Activated CD4-positive, alpha-beta T cell treated with anti-CD3 and anti-CD28 coated beads, Interleukin-2, amount 10 ng/mL, durations not matched to agents 7 days and 5 days (primary cell): ENCODE measurements around the gene DUSP6. TPM values are rescaled to one million over a fixed set of nuclear protein-coding genes. Genes with fewer than 3 reads are reported as not detected.

Source experiments
- CTCF ChIA-PET: fragments of 350-600 bp; sonication (Branson Sonifier 250); formaldehyde crosslinking; loops from one replicate; lab custom pipeline; 2021; ENCODE audit warnings: antibody characterized with exemption; lab: Charles Lee
- POLR2A ChIA-PET: fragments of 350-600 bp; sonication (Branson Sonifier 250); formaldehyde crosslinking; loops from one replicate; lab custom pipeline; 2021; ENCODE audit warnings: antibody characterized with exemption; lab: Charles Lee
- DNase-seq: peaks from one replicate; pipeline ENCODE4 v3.0.0-alpha.2; 2020
- H3K27ac Mint-ChIP-seq: one replicate; pipeline ENCODE4 v1.8.0; 2021; ENCODE audit warnings: mild to moderate bottlenecking, moderate library complexity, mixed read lengths
- H3K27me3 Mint-ChIP-seq: one replicate; pipeline ENCODE4 v1.8.0; 2021; ENCODE audit warnings: mixed read lengths
- H3K36me3 Mint-ChIP-seq: one replicate; pipeline ENCODE4 v1.8.0; 2021; ENCODE audit warnings: low read depth, mixed read lengths
- H3K4me1 Mint-ChIP-seq: one replicate; pipeline ENCODE4 v1.8.0; 2021; ENCODE audit warnings: mixed read lengths
- H3K4me3 Mint-ChIP-seq: one replicate; pipeline ENCODE4 v1.8.0; 2021; ENCODE audit warnings: mild to moderate bottlenecking, moderate library complexity, mixed read lengths
- H3K9me3 Mint-ChIP-seq: one replicate; pipeline ENCODE4 v1.8.0; 2021; ENCODE audit warnings: mixed read lengths
- total RNA-seq, 2 experiments: library from RNA; stranded (reverse); gene quantifications; one replicate each; pipeline ENCODE4 v1.2.3, GENCODE V29; 2021

The DUSP6 gene
- total RNA-seq, 2 experiments from 2014 or later = 48.2 to 48.5 TPM

DNA sequence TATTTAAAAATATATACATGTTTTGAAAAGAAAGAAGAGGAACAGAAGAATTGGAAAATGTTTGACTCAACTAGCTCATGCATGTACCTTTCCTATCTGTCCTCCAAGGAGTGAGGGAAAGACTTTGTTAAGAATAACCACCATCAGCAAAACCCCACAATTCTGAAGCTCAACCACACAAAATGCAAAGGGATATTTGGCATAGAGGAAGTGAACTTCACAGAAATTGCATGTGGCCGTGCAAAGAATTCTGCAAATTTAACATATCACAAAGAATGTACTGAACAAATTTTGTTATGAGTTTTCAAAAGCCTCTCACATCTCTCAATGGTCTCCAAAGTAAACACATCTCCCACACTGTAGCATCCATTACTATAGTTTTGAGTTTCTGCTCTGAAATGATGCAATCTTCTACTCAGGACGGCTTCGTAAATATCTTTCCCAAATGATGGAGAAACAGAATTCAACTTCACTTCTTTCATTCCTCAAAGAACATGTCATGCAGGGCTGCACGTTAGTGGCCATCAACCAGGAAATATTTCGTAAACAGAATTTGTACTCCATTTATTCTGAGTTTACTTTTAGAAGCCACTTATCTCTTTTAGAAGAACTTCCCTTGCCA lies 17.6 kb downstream of the DUSP6 start:
- ChIA-PET POLR2A (no interaction called here), CTCF (no interaction called here)
- DNase-seq = no peak
- Mint-ChIP-seq H3K9me3 (peaks cover 13% of the 10 kb centered on the region), H3K4me3 (no peak overlapping the region), H3K27ac (no peak overlapping the region), H3K27me3 (no peaks in the 10 kb centered on the region), H3K36me3 (peaks cover 11% of the 10 kb centered on the region), H3K4me1 (peaks cover 33% of the 10 kb centered on the region)

- POLR2A ChIA-PET = interaction anchor here (0.6 kb wide), 1 partner anchor 295 kb away, joined by 15 read pairs; no protein-coding TSS in a partner anchor
- peak overlapping the region; percentile 42 for H3K27ac Mint-ChIP-seq
- H3K36me3 Mint-ChIP-seq = peaks cover 11% of the 10 kb centered on the region
- peak overlapping the region; percentile 40 for H3K4me3 Mint-ChIP-seq
- H3K4me1 Mint-ChIP-seq = peaks cover 33% of the 10 kb centered on the region
- CTCF ChIA-PET = interaction anchor here (0.6 to 1.7 kb wide), 5 partner anchors 11 to 101 kb away, joined by 3 to 5 read pairs (median 3); no protein-coding TSS in a partner anchor
- peak; percentile 55 for DNase-seq
- peaks cover 16% of the 10 kb centered on the region for H3K9me3 Mint-ChIP-seq
- no peaks in the 10 kb centered on the region for H3K27me3 Mint-ChIP-seq
Measured at GRCh38 chr12:89333564-89334252, 18.6 kb downstream of the DUSP6 start.

GRCh38 chr12:89328151-89329030 lies 23.9 kb downstream of the DUSP6 start:
- POLR2A ChIA-PET = no interaction called here
- CTCF ChIA-PET = interaction anchor here (0.7 to 2.5 kb wide), 6 partner anchors 14 to 140 kb away, joined by 3 to 7 read pairs (median 4); no protein-coding TSS in a partner anchor
- Mint-ChIP-seq H3K4me3 (no peak overlapping the region), H3K27ac (no peak overlapping the region), H3K27me3 (no peaks in the 10 kb centered on the region), H3K9me3 (peaks cover 14% of the 10 kb centered on the region), H3K36me3 (peaks cover 10% of the 10 kb centered on the region), H3K4me1 (peaks cover 19% of the 10 kb centered on the region)
- no peak for DNase-seq

GRCh38 chr12:89327486-89328094 lies 24.7 kb downstream of the DUSP6 start:
- no peak for DNase-seq
- Mint-ChIP-seq H3K27ac (no peak overlapping the region), H3K36me3 (peaks cover 10% of the 10 kb centered on the region), H3K4me1 (peaks cover 11% of the 10 kb centered on the region), H3K9me3 (peaks cover 14% of the 10 kb centered on the region), H3K27me3 (no peaks in the 10 kb centered on the region), H3K4me3 (no peak overlapping the region)
- CTCF ChIA-PET = interaction anchor here (0.7 to 2.3 kb wide), 5 partner anchors 24 to 141 kb away, joined by 3 to 7 read pairs (median 3); no protein-coding TSS in a partner anchor
- POLR2A ChIA-PET = no interaction called here

DNA sequence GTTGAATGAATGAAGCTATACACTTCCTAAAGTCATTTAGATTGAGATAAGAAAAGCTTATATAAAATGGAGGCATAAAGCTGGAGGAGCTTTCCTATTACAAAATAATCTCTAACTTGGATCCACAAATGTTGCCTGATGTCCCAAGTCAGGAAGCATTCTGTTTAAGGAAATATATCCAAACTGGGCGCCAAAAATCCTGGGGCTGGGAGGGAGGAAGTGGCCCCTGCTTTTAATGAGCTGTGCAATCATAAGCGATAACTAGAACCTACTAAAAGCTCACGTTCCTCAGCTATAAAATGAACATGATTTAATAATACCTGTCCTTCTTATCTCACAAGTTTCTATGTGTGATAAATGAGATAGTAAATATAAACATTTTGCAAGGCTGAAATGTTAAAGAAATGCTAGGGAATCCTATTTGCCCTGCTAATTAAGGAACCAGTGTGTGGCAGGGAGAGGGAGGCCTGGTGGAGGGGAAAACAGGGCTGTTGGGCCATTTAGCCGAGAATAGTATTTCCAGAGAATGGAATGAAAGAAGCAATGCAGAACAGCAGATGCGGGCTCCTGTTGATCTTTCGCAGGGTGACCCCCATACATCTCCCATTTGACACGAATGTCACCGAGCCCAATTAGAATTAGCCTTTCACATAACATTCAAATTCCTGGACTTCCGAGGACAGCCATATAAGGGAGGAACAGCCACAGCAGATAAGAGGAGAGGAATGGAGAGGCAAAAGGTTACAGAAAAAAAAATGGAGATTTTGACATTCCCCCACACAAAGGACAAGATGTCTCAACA lies 25.9 kb downstream of the DUSP6 start:
- H3K4me1 Mint-ChIP-seq = peaks cover 8% of the 10 kb centered on the region
- H3K36me3 Mint-ChIP-seq = peaks cover 10% of the 10 kb centered on the region
- CTCF ChIA-PET = interaction anchor here (0.6 to 1.2 kb wide), 3 partner anchors 12 to 122 kb away, joined by 3 to 5 read pairs (median 3); no protein-coding TSS in a partner anchor
- H3K4me3 Mint-ChIP-seq = no peak overlapping the region
- peaks cover 11% of the 10 kb centered on the region for H3K9me3 Mint-ChIP-seq
- POLR2A ChIA-PET = interaction anchor here (0.6 to 0.7 kb wide), 2 partner anchors 246 to 259 kb away, joined by 3 read pairs; no protein-coding TSS in a partner anchor
- no peaks in the 10 kb centered on the region for H3K27me3 Mint-ChIP-seq
- H3K27ac Mint-ChIP-seq = no peak overlapping the region
- DNase-seq = no peak

DNA sequence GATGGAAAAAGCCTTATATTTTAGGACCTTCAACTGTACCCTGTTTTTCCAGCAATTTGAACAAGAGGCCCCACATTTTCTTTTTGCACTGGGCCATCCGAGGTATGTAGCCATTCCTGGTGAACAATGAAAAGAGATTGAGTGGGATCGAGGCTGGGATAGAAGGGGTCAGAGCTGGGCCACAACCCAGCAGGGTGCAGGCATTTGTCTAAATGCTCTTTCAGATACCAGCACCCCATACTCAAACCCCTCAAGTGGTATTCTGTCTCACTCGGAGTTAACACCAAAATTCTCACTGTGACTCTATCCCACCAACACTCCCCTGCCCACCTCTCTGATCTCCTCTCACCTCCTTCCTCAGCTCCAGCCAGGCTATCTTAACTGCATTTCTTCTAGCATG lies 26.8 kb downstream of the DUSP6 start:
- peaks cover 5% of the 10 kb centered on the region for H3K36me3 Mint-ChIP-seq
- CTCF ChIA-PET = interaction anchor here (1.1 to 1.2 kb wide), 2 partner anchors 11 to 20 kb away, joined by 3 to 5 read pairs; no protein-coding TSS in a partner anchor
- POLR2A ChIA-PET = interaction anchor here (0.6 kb wide), 1 partner anchor 258 kb away, joined by 3 read pairs; no protein-coding TSS in a partner anchor

GRCh38 chr12:89324437-89324836 lies 27.9 kb downstream of the DUSP6 start:
- CTCF ChIA-PET = no interaction called here
- Mint-ChIP-seq H3K36me3 (peaks cover 4% of the 10 kb centered on the region), H3K27ac (no peak overlapping the region)

More for the DNA sequence above, 26.8 kb downstream of the DUSP6 start:
- H3K27me3 Mint-ChIP-seq = no peaks in the 10 kb centered on the region
- H3K9me3 Mint-ChIP-seq = peaks cover 5% of the 10 kb centered on the region
- peaks cover 8% of the 10 kb centered on the region for H3K4me1 Mint-ChIP-seq
- H3K27ac Mint-ChIP-seq = no peak overlapping the region
- no peak overlapping the region for H3K4me3 Mint-ChIP-seq
- DNase-seq = no peak

GRCh38 chr12:89323568-89324218 lies 28.6 kb downstream of the DUSP6 start:
- H3K4me1 Mint-ChIP-seq = peaks cover 8% of the 10 kb centered on the region
- POLR2A ChIA-PET = no interaction called here
- CTCF ChIA-PET = no interaction called here
- peaks cover 4% of the 10 kb centered on the region for H3K36me3 Mint-ChIP-seq
- no peaks in the 10 kb centered on the region for H3K27me3 Mint-ChIP-seq
- no peak overlapping the region for H3K4me3 Mint-ChIP-seq
- no peak for DNase-seq
- H3K9me3 Mint-ChIP-seq = peaks cover 3% of the 10 kb centered on the region
- H3K27ac Mint-ChIP-seq = no peak overlapping the region

More at GRCh38 chr12:89324437-89324836, 27.9 kb downstream of the DUSP6 start:
- DNase-seq = no peak
- Mint-ChIP-seq H3K4me3 (no peak overlapping the region), H3K27me3 (no peaks in the 10 kb centered on the region), H3K4me1 (peaks cover 8% of the 10 kb centered on the region), H3K9me3 (peaks cover 3% of the 10 kb centered on the region)
- POLR2A ChIA-PET = no interaction called here

GRCh38 chr12:89320735-89321134 lies 31.6 kb downstream of the DUSP6 start:
- H3K27me3 Mint-ChIP-seq = no peaks in the 10 kb centered on the region
- POLR2A ChIA-PET = no interaction called here
- H3K36me3 Mint-ChIP-seq = no peaks in the 10 kb centered on the region

DNA sequence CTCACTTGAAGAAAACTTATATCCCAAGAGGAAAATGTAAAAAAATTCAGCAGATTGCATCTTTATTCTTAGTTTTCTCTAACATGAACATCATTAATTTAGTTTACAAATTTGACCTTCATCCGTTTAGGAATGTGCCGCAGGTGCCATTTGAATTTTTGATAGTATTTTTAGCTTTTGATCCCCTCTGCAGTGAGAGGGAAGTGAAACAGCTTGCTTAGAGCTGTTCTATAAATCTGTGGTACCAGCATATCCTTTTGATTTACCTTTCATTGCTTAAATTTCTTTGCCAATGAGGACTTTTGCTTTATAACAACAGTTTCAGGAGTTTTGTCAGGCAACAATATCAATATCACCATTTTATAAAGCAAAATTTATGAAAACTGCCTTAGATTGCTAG lies 32.7 kb downstream of the DUSP6 start:
- no peak for DNase-seq
- Mint-ChIP-seq H3K27me3 (no peaks in the 10 kb centered on the region), H3K9me3 (peaks cover 3% of the 10 kb centered on the region), H3K4me3 (no peak overlapping the region), H3K27ac (no peak overlapping the region), H3K36me3 (no peaks in the 10 kb centered on the region), H3K4me1 (peaks cover 4% of the 10 kb centered on the region)
- POLR2A ChIA-PET = no interaction called here
- CTCF ChIA-PET = no interaction called here

More at GRCh38 chr12:89320735-89321134, 31.6 kb downstream of the DUSP6 start:
- CTCF ChIA-PET = no interaction called here
- no peak overlapping the region for H3K27ac Mint-ChIP-seq
- DNase-seq = no peak
- H3K9me3 Mint-ChIP-seq = peaks cover 3% of the 10 kb centered on the region
- H3K4me1 Mint-ChIP-seq = peaks cover 4% of the 10 kb centered on the region
- no peak overlapping the region for H3K4me3 Mint-ChIP-seq

DNA sequence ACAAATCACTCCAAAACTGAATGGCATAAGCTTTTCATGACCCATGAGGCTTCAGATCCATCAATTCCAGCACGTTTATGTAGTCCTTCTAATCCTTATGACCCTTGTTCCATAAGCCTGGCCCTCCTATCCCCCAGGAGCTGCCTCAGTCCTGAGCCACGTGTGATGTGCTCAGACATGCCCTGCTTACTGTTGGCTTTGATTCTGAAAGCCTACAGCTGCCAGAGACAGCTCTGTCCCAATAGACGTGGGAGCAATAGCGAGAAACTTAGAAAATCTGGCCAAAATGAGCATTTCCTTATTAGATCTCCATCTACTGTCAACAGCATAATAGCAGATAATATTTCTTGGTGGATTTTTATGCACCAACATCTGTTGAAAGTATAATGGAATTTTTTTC lies 33.2 kb downstream of the DUSP6 start:
- H3K36me3 Mint-ChIP-seq = no peaks in the 10 kb centered on the region
- H3K4me3 Mint-ChIP-seq = no peak overlapping the region
- no peak for DNase-seq
- no peak overlapping the region for H3K27ac Mint-ChIP-seq
- no peaks in the 10 kb centered on the region for H3K27me3 Mint-ChIP-seq
- peaks cover 3% of the 10 kb centered on the region for H3K9me3 Mint-ChIP-seq
- ChIA-PET CTCF (interaction anchor here (0.8 kb wide), 1 partner anchor 42 kb away, joined by 3 read pairs; no protein-coding TSS in a partner anchor), POLR2A (interaction anchor here (0.7 kb wide), 1 partner anchor 33 kb away, joined by 3 read pairs; the partner anchor contains the start of gene DUSP6)
- peaks cover 6% of the 10 kb centered on the region for H3K4me1 Mint-ChIP-seq
